ENCODE measurements around the gene BHLHE23.

Gene BHLHE23

DNA sequence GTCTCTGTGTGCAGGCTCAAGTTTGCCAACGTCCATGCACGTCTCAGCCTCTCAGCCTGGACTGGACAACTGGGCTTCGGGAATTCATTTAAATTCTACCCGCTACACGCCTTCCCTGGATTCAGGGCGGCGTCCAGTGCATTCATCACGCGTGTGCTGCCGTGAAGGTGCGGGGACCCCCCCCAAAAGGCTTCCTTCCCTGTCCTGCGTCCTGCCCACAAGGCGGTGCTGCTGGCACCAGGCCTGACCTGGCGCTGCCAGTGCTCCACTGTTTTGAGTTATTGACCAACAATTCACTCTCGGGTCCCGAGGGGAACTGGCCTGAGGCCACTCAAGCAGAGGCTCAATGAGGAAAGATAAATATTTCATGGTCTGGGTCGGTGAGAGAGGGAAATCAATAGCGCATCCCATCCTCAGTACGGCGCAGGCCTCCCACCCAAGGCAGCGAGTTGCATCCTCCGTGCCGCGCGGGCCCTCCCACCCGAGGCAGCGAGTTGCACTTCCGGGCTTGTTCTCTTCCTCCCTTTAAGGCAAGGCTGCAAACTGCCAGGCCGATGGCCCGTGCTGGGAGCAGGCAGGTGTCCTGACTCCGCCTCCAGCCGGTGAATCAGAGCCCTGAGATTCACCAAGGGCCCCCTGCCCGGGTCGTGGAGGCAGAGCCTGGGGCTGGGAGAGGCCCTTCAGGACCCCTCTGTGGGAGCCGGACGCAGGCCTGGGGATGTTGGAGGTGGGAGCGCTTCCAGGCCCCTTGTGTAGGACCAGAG is 22.8 kb upstream of the BHLHE23 start:
- H3K4me3 ChIP-seq (ENCODE audit: low read depth in 1 of 2, low read length in 2 of 2) = no peak overlapping the region
- H3K9ac ChIP-seq (ENCODE audit: low read length) = no peak overlapping the region
- H3K4me1 ChIP-seq (ENCODE audit: insufficient read depth, low read length) = no peaks in the 10 kb centered on the region
- H3K9me3 ChIP-seq (ENCODE audit: low read length) = no peaks in the 10 kb centered on the region
- no peak overlapping the region for H3K27ac ChIP-seq (ENCODE audit: low read depth, low read length)
- no peaks in the 10 kb centered on the region for H3K36me3 ChIP-seq (ENCODE audit: insufficient read depth, low read length)
- peaks cover 25 to 77% of the 10 kb centered on the region in 2 donors for H3K27me3 ChIP-seq (ENCODE audit: control insufficient read depth in 1 of 2, insufficient read depth in 2 of 2, low read length in 2 of 2)

- H3K27ac ChIP-seq (ENCODE audit: low read depth, low read length) = no peak overlapping the region
- H3K4me3 ChIP-seq (ENCODE audit: low read depth in 1 of 2, low read length in 2 of 2) = no peak overlapping the region
- H3K4me1 ChIP-seq (ENCODE audit: insufficient read depth, low read length) = no peaks in the 10 kb centered on the region
- no peaks in the 10 kb centered on the region for H3K36me3 ChIP-seq (ENCODE audit: insufficient read depth, low read length)
- H3K9me3 ChIP-seq (ENCODE audit: low read length) = no peaks in the 10 kb centered on the region
- H3K27me3 ChIP-seq (ENCODE audit: control insufficient read depth in 1 of 2, insufficient read depth in 2 of 2, low read length in 2 of 2) = peaks cover 18 to 87% of the 10 kb centered on the region in 2 donors
- no peak overlapping the region for H3K9ac ChIP-seq (ENCODE audit: low read length)
Observed at GRCh38 chr20:63028461-63028921, 21.7 kb upstream of the BHLHE23 start.

- H3K9me3 ChIP-seq (ENCODE audit: low read length) = no peaks in the 10 kb centered on the region
- H3K27ac ChIP-seq (ENCODE audit: low read depth, low read length) = no peak overlapping the region
- no peaks in the 10 kb centered on the region for H3K4me1 ChIP-seq (ENCODE audit: insufficient read depth, low read length)
- H3K27me3 ChIP-seq (ENCODE audit: control insufficient read depth in 1 of 2, insufficient read depth in 2 of 2, low read length in 2 of 2) = peaks cover 14 to 87% of the 10 kb centered on the region in 2 donors
- H3K9ac ChIP-seq (ENCODE audit: low read length) = no peak overlapping the region
- H3K4me3 ChIP-seq (ENCODE audit: low read depth in 1 of 2, low read length in 2 of 2) = no peak overlapping the region
- no peaks in the 10 kb centered on the region for H3K36me3 ChIP-seq (ENCODE audit: insufficient read depth, low read length)
Observed at GRCh38 chr20:63027922-63028389, 21.2 kb upstream of the BHLHE23 start.

- no peaks in the 10 kb centered on the region for H3K36me3 ChIP-seq (ENCODE audit: insufficient read depth, low read length)
- H3K27me3 ChIP-seq (ENCODE audit: control insufficient read depth in 1 of 2, insufficient read depth in 2 of 2, low read length in 2 of 2) = peaks cover 14 to 88% of the 10 kb centered on the region in 2 donors
- no peak overlapping the region for H3K27ac ChIP-seq (ENCODE audit: low read depth, low read length)
- H3K9ac ChIP-seq (ENCODE audit: low read length) = no peak overlapping the region
- H3K4me3 ChIP-seq (ENCODE audit: low read depth in 1 of 2, low read length in 2 of 2) = no peak overlapping the region
- no peaks in the 10 kb centered on the region for H3K4me1 ChIP-seq (ENCODE audit: insufficient read depth, low read length)
- H3K9me3 ChIP-seq (ENCODE audit: low read length) = no peaks in the 10 kb centered on the region
Observed at GRCh38 chr20:63027221-63027921, 20.6 kb upstream of the BHLHE23 start.

GRCh38 chr20:63026582-63027165 is 19.9 kb upstream of the BHLHE23 start:
- H3K4me1 ChIP-seq (ENCODE audit: insufficient read depth, low read length) = no peaks in the 10 kb centered on the region
- no peak overlapping the region for H3K4me3 ChIP-seq (ENCODE audit: low read depth in 1 of 2, low read length in 2 of 2)
- H3K27ac ChIP-seq (ENCODE audit: low read depth, low read length) = no peak overlapping the region
- H3K27me3 ChIP-seq (ENCODE audit: control insufficient read depth in 1 of 2, insufficient read depth in 2 of 2, low read length in 2 of 2) = peaks cover 18 to 88% of the 10 kb centered on the region in 2 donors
- H3K9me3 ChIP-seq (ENCODE audit: low read length) = no peaks in the 10 kb centered on the region
- H3K36me3 ChIP-seq (ENCODE audit: insufficient read depth, low read length) = no peaks in the 10 kb centered on the region
- H3K9ac ChIP-seq (ENCODE audit: low read length) = no peak overlapping the region

DNA sequence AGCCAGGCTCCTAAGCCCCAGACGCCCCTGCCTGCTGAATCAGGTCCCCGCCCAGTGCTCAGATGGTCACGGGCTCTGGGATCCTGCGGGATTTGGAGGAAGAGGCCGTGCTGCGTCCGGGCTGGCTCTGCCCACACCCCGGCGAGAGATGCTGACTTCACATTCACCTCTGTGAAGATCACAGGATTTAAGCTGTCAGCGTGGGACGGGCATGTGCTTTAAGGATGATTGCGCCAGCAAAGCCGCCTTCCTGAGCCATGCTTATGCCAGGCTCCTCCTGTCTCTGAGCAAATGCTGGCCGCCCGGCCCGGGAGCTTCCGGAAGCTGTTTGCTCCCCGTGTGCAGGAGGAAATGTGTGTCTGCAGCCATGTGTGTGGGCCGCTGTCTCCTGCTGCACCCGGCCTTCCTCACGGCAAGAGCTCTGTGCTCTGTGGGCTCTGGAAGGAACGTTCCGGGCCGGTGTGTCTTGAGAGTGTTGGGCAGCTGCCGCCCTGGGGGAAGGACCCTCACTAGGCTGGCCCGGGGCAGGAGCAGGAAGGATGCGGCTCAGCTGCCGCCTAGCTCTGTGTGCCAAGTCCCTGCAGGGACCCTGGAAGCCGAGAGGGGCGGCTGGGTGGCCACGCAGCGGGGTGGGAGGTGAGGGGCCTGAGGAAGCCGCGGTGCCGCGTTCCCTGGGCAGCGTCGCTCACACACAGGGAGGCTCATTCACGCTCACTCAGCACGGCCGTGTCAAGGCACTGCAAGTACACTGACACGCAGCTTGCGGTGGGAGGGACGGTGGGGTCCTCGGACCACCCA is 19.0 kb upstream of the BHLHE23 start:
- H3K4me3 ChIP-seq (ENCODE audit: low read depth in 1 of 2, low read length in 2 of 2) = no peak overlapping the region
- H3K27ac ChIP-seq (ENCODE audit: low read depth, low read length) = no peak overlapping the region
- no peaks in the 10 kb centered on the region for H3K4me1 ChIP-seq (ENCODE audit: insufficient read depth, low read length)
- no peaks in the 10 kb centered on the region for H3K36me3 ChIP-seq (ENCODE audit: insufficient read depth, low read length)
- peaks cover 2% of the 10 kb centered on the region for H3K9me3 ChIP-seq (ENCODE audit: low read length)
- H3K9ac ChIP-seq (ENCODE audit: low read length) = no peak overlapping the region
- H3K27me3 ChIP-seq (ENCODE audit: control insufficient read depth in 1 of 2, insufficient read depth in 2 of 2, low read length in 2 of 2) = peaks cover 18 to 88% of the 10 kb centered on the region in 2 donors

GRCh38 chr20:63024573-63025392 is 18.0 kb upstream of the BHLHE23 start:
- no peak overlapping the region for H3K27ac ChIP-seq (ENCODE audit: low read depth, low read length)
- H3K4me1 ChIP-seq (ENCODE audit: insufficient read depth, low read length) = no peaks in the 10 kb centered on the region
- H3K4me3 ChIP-seq (ENCODE audit: low read depth in 1 of 2, low read length in 2 of 2) = no peak overlapping the region
- peaks cover 5% of the 10 kb centered on the region for H3K9me3 ChIP-seq (ENCODE audit: low read length)
- H3K9ac ChIP-seq (ENCODE audit: low read length) = no peak overlapping the region
- H3K36me3 ChIP-seq (ENCODE audit: insufficient read depth, low read length) = no peaks in the 10 kb centered on the region
- H3K27me3 ChIP-seq (ENCODE audit: control insufficient read depth in 1 of 2, insufficient read depth in 2 of 2, low read length in 2 of 2) = peaks cover 15 to 84% of the 10 kb centered on the region in 2 donors

DNA sequence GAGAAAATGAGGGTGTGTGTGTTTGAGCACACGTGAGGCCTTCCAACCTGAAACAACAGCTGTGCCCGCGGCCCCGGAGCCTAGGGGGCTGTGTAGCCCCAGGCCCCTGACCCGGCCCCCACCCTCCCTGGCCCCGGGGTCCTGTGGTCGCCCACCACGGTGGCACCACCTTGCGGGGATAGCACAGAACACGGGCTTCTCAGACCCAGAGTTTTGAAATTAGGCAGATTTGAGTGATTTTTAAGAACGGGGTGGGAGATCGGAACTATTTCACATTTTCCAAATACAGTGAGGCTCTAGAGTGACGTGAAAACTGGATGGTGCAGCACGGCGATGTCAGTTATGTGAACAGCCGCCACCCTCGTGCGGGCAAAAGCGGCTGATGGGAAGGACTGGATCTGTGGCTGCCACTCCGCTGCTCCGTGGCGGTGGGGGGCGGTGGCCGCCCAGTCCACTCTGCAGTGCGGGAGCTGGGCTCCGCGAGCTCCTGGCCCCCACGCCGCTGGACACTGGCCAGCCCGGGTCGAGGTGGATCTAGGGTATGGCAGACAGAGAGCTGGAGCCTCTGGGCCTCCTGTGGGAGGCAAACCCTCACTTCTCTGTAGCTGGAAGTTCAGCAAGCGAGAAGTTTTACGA is 17.3 kb upstream of the BHLHE23 start:
- Histone ChIP-seq H3K27me3 (ENCODE audit: control insufficient read depth in 1 of 2, insufficient read depth in 2 of 2, low read length in 2 of 2) (peaks cover 10 to 78% of the 10 kb centered on the region in 2 donors), H3K4me3 (ENCODE audit: low read depth in 1 of 2, low read length in 2 of 2) (no peak overlapping the region), H3K9me3 (ENCODE audit: low read length) (peaks cover 5% of the 10 kb centered on the region), H3K4me1 (ENCODE audit: insufficient read depth, low read length) (no peaks in the 10 kb centered on the region), H3K36me3 (ENCODE audit: insufficient read depth, low read length) (no peaks in the 10 kb centered on the region), H3K27ac (ENCODE audit: low read depth, low read length) (no peak overlapping the region), H3K9ac (ENCODE audit: low read length) (no peak overlapping the region)

DNA sequence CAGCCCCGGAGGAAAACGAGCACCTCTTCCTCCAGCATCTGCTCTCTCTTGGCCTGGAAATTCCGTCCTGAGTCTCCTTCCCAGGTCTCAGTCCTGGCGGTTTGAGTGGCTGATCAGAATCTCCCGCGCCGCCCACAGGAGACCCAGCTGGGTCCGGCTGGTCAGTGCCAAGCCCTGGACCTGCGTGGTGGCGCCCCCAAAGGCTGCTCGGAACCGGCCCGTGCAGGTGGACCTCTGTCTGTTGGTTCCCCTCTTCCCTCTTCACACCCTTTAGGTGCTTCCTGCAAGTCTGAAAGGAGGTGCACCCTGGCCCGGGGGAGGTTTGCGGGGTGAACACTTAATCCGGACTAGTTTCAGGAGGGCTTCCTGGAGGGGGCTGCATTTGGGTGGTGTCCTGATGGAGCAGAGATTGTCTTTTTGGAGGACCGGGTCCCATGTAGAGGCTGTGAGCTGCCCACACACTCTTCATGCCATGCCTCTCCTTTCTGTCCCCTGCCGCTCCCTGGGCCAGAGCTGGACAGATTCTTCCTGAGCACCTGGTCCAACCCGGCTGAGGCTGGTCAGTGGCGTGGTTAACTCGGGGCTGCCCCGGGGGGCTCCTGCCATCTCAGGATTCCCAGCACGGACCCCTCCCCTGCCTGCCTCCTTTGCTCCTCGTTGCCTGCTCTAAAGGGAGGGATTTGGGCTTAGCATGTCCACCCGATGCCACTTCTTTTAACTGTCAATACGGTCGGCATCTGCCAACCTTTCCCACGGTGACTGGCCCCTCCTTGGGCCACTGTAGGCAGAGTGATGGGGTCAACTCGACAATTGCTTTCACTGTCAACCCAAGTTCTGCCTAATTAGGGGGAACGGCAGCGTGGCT is 16.5 kb upstream of the BHLHE23 start:
- no peak overlapping the region for H3K9ac ChIP-seq (ENCODE audit: low read length)
- peaks cover 5% of the 10 kb centered on the region for H3K9me3 ChIP-seq (ENCODE audit: low read length)
- H3K27ac ChIP-seq (ENCODE audit: low read depth, low read length) = no peak overlapping the region
- H3K36me3 ChIP-seq (ENCODE audit: insufficient read depth, low read length) = no peaks in the 10 kb centered on the region
- peaks cover 6 to 73% of the 10 kb centered on the region in 2 donors for H3K27me3 ChIP-seq (ENCODE audit: control insufficient read depth in 1 of 2, insufficient read depth in 2 of 2, low read length in 2 of 2)
- H3K4me3 ChIP-seq (ENCODE audit: low read depth in 1 of 2, low read length in 2 of 2) = no peak overlapping the region
- no peaks in the 10 kb centered on the region for H3K4me1 ChIP-seq (ENCODE audit: insufficient read depth, low read length)
